ENCODE data around the gene MDM4. TPM values are rescaled to one million over a fixed set of nuclear protein-coding genes. Genes with fewer than 3 reads are reported as not detected.

MDM4 gene
- total and polyA plus RNA-seq, 4 experiments from 2014 or later: 7.7 to 237 (median 120) TPM

GRCh38 chr1:204602111-204602579, 85.9 kb downstream of the MDM4 start:
- no peaks in the 10 kb centered on the region for H3K9me3 ChIP-seq (ENCODE audit: control insufficient read depth in 1 of 2, low read length in 2 of 2)
- Mint-ChIP-seq H3K4me1 (no peaks in the 10 kb centered on the region), H3K9me3 (no peaks in the 10 kb centered on the region), H3K27ac (no peak overlapping the region), H3K4me3 (no peak overlapping the region), H3K36me3 (peaks cover 0 to 38% of the 10 kb centered on the region in 2 donors), H3K27me3 (peaks cover 0 to 2% of the 10 kb centered on the region in 2 donors)
- H3K4me1 ChIP-seq (ENCODE audit: insufficient read depth, low read length): no peaks in the 10 kb centered on the region
- no peak for DNase-seq
- intact Hi-C loops (cut with micrococcal nuclease): no loop called here
- no peak overlapping the region for H3K27ac ChIP-seq (ENCODE audit: low read depth, low read length)
- ChIA-PET CTCF (ENCODE audit: partially characterized antibody) (no interaction called here), POLR2A (ENCODE audit: partially characterized antibody) (no interaction called here)
- no peak overlapping the region for H3K4me3 ChIP-seq (ENCODE audit: low read length in 2 of 2)
- H3K36me3 ChIP-seq (ENCODE audit: insufficient read depth, low read length): no peaks in the 10 kb centered on the region
- H3K27me3 ChIP-seq (ENCODE audit: insufficient read depth, low read length): no peaks in the 10 kb centered on the region

DNA sequence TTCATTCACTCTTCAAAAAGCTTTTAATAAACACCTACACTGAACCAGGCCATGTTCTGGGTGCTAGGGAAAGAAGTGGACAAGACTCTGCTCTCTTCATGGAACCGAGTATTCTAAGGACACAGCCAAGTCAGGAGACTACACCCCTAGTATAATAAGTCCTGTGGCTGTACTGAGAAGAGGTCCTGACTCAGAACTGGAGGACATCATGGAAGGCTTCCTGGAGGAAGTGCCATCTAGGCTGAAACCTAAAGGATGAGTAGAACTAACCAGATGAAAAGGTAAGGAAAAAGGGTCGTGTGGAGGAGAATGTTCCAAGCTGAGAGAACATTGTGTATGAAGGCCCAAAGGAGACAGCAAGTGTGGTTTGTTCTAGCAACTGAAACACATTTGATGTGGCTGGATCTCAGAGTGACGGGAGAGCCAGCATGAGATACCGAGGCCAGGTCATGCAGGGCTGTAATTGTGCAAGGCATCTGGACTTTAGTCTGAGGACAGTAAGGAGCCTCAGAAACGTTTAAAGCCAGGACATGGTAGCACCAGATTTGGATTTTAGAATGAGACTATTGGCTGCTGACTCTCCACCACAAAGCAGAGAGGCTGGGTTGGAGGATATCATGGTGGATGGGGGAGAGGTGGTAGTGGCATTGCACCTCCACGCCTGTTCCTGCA, 86.8 kb downstream of the MDM4 start:
- Mint-ChIP-seq H3K27me3 (peaks cover 0 to 2% of the 10 kb centered on the region in 2 donors), H3K4me3 (no peak overlapping the region), H3K4me1 (no peaks in the 10 kb centered on the region), H3K36me3 (peaks cover 0 to 31% of the 10 kb centered on the region in 2 donors), H3K27ac (peak overlapping the region in 1 of 7 donors; percentile 61), H3K9me3 (no peaks in the 10 kb centered on the region)
- no peak overlapping the region for H3K4me3 ChIP-seq (ENCODE audit: low read length in 2 of 2)
- no peak overlapping the region for H3K27ac ChIP-seq (ENCODE audit: low read depth, low read length)
- POLR2A ChIA-PET (ENCODE audit: partially characterized antibody): no interaction called here
- CTCF ChIA-PET (ENCODE audit: partially characterized antibody): no interaction called here
- DNase-seq: no peak
- intact Hi-C loops (cut with micrococcal nuclease): no loop called here
- H3K27me3 ChIP-seq (ENCODE audit: insufficient read depth, low read length): no peaks in the 10 kb centered on the region
- H3K36me3 ChIP-seq (ENCODE audit: insufficient read depth, low read length): no peaks in the 10 kb centered on the region
- no peaks in the 10 kb centered on the region for H3K4me1 ChIP-seq (ENCODE audit: insufficient read depth, low read length)
- H3K9me3 ChIP-seq (ENCODE audit: control insufficient read depth in 1 of 2, low read length in 2 of 2): no peaks in the 10 kb centered on the region

GRCh38 chr1:204605791-204606190, 89.6 kb downstream of the MDM4 start:
- Histone ChIP-seq H3K9me3 (ENCODE audit: control insufficient read depth in 1 of 2, low read length in 2 of 2) (no peaks in the 10 kb centered on the region), H3K36me3 (ENCODE audit: insufficient read depth, low read length) (no peaks in the 10 kb centered on the region), H3K4me3 (ENCODE audit: low read length in 2 of 2) (no peak overlapping the region), H3K27me3 (ENCODE audit: insufficient read depth, low read length) (no peaks in the 10 kb centered on the region), H3K4me1 (ENCODE audit: insufficient read depth, low read length) (no peaks in the 10 kb centered on the region), H3K27ac (ENCODE audit: low read depth, low read length) (no peak overlapping the region)
- H3K27ac Mint-ChIP-seq: no peak overlapping the region
- no peak overlapping the region for H3K4me3 Mint-ChIP-seq
- ChIA-PET POLR2A (ENCODE audit: partially characterized antibody) (no interaction called here), CTCF (ENCODE audit: partially characterized antibody) (no interaction called here)
- no peaks in the 10 kb centered on the region for H3K4me1 Mint-ChIP-seq
- H3K36me3 Mint-ChIP-seq: peaks cover 0 to 27% of the 10 kb centered on the region in 2 donors
- no peak for DNase-seq
- H3K27me3 Mint-ChIP-seq: peaks cover 0 to 2% of the 10 kb centered on the region in 2 donors
- intact Hi-C loops (cut with micrococcal nuclease): no loop called here
- H3K9me3 Mint-ChIP-seq: peaks cover 0 to under 1% (median 0%) of the 10 kb centered on the region in 8 donors

Other genes starting within 250 kb of the MDM4 start
- under 1 TPM; 0.52 to 0.89 TPM for gene PLEKHA6, start 156.5 kb upstream of the MDM4 start, total RNA-seq
- under 1 TPM in 1 of 2 donors, not detected in 1; 0.15 TPM for gene PLEKHA6, start 156.5 kb upstream of the MDM4 start, polyA plus RNA-seq
- gene PPP1R15B, start 104.6 kb upstream of the MDM4 start, total RNA-seq: 10 to 100 TPM; 78.0 to 81.1 TPM
- gene PPP1R15B, start 104.6 kb upstream of the MDM4 start, polyA plus RNA-seq: 10 to 100 TPM; 17.9 to 20.4 TPM
- 10 to 100 TPM; 43.4 to 46.9 TPM for gene PIK3C2B, start 21.6 kb upstream of the MDM4 start, total RNA-seq
- gene PIK3C2B, start 21.6 kb upstream of the MDM4 start, polyA plus RNA-seq: 1 to 10 TPM in 1 of 2 donors, under 1 TPM in 1; 0.13 to 4.1 TPM
- gene LRRN2, start 169.3 kb downstream of the MDM4 start, total RNA-seq: not detected
- not detected for gene LRRN2, start 169.3 kb downstream of the MDM4 start, polyA plus RNA-seq